Measurements from ENCODE around the gene PPARA. TPM values are rescaled to one million over a fixed set of nuclear protein-coding genes. Genes with fewer than 3 reads are reported as not detected.

PPARA gene
- total and polyA plus RNA-seq, 2 of the 4 experiments (the other 2 are of a cell fraction) = 3.1 to 7.0 TPM

GRCh38 chr22:46163557-46163888 lies 13.2 kb downstream of the PPARA start:
- Histone ChIP-seq H3K4me2 (ENCODE audit: low read depth, low read length) (no peak overlapping the region), H2BK15ac (ENCODE audit: low read depth, low read length) (no peak overlapping the region), H3K9ac (ENCODE audit: low read depth, low read length) (no peak overlapping the region), H3K4ac (ENCODE audit: low read depth, low read length) (no peak overlapping the region), H3K27me3 (ENCODE audit: control insufficient read depth, insufficient read depth, low read length) (no peaks in the 10 kb centered on the region), H2BK5ac (ENCODE audit: low read depth, low read length, poor library complexity, severe bottlenecking) (no peak overlapping the region), H2BK20ac (ENCODE audit: low read depth, low read length) (no peak overlapping the region), H3K9me1 (ENCODE audit: insufficient read depth, low read length) (0 out of 2 replicates have a peak, but pooled peaks cover 5% of the 10 kb centered on the region), H4K5ac (ENCODE audit: low read depth, low read length) (no peak overlapping the region), H3K18ac (ENCODE audit: low read depth, low read length) (no peak overlapping the region), H3K4me3 (ENCODE audit: insufficient read depth, low read depth, low read length) (no peak overlapping the region), H2BK120ac (ENCODE audit: low read depth, low read length) (no peak overlapping the region), H2AK9ac (replicated peaks; ENCODE audit: low read depth, low read length, poor library complexity) (no peak overlapping the region), H3K79me1 (ENCODE audit: low read depth in 1 of 2, low read length in 2 of 2) (peaks cover 3 to 29% of the 10 kb centered on the region in 2 experiments; a peak in 3 of 4 replicates), H4K20me1 (ENCODE audit: insufficient read depth, low read length) (peaks cover 4% of the 10 kb centered on the region; the same call in 1 of the 2 replicates), H3K23ac (ENCODE audit: low read depth, low read length) (no peak overlapping the region), H2AFZ (replicated peaks; ENCODE audit: low read length, poor library complexity) (no peak overlapping the region), H3K27ac (ENCODE audit: insufficient read depth, low read length) (no peak overlapping the region), H3K14ac (replicated peaks; ENCODE audit: low read depth, low read length) (no peak overlapping the region), H4K8ac (ENCODE audit: low read depth in 2 of 2, low read length in 2 of 2) (no peak overlapping the region), H4K91ac (ENCODE audit: insufficient read depth, low read depth, low read length) (no peak overlapping the region), H3K4me1 (ENCODE audit: control insufficient read depth, insufficient read depth, low read length) (no peaks in the 10 kb centered on the region), H3K56ac (ENCODE audit: extremely low read depth, insufficient read depth, low read length) (no peak overlapping the region), H3K9me3 (ENCODE audit: control insufficient read depth, insufficient read depth, low read length) (no peaks in the 10 kb centered on the region), H2AK5ac (ENCODE audit: low read depth, low read length) (no peak overlapping the region), H3K36me3 (ENCODE audit: control insufficient read depth, insufficient read depth, low read length) (peaks cover 12% of the 10 kb centered on the region)
- CTCF ChIA-PET = no interaction called here
- in situ Hi-C loops (cut with MboI; ENCODE audit: low sequenced_read_pairs) (no loop called here), dilution Hi-C loops (cut with HindIII; ENCODE audit: low sequenced_read_pairs, unreplicated experiment) (no loop called here), intact Hi-C loops (cut with micrococcal nuclease) (no loop called here)
- DNase-seq (no peak), ATAC-seq (ENCODE audit: low read depth) (no peak)
- no TSS peak for BruUV-seq (replicated peaks)
- POLR2A ChIA-PET (ENCODE audit: unreplicated experiment) = no interaction called here
- TF ChIP-seq CEBPB (IDR thresholded peaks at IDR 0.05; ENCODE audit: low read depth, low read length) (no peak), MXI1 (IDR thresholded peaks at IDR 0.05; ENCODE audit: borderline replicate concordance, low read depth, low read length) (no peak), ELK1 (IDR thresholded peaks at IDR 0.05; ENCODE audit: borderline replicate concordance, low read depth, low read length) (no peak), SMC3 (IDR thresholded peaks at IDR 0.05; ENCODE audit: low read depth, low read length) (no peak), FOS (IDR thresholded peaks at IDR 0.05; ENCODE audit: low read depth, low read length) (no peak), RFX5 (IDR thresholded peaks at IDR 0.05; ENCODE audit: low read depth, low read length) (no peak), NFE2L2 (IDR thresholded peaks at IDR 0.05; ENCODE audit: low read depth, low read length) (no peak), RCOR1 (IDR thresholded peaks at IDR 0.05; ENCODE audit: insufficient replicate concordance, low read length) (no peak), BHLHE40 (IDR thresholded peaks at IDR 0.05; ENCODE audit: low read depth, low read length) (no peak), MAZ (IDR thresholded peaks at IDR 0.05; ENCODE audit: borderline replicate concordance, low read depth, low read length) (no peak), CTCF (conservative IDR thresholded peaks at IDR 0.05; ENCODE audit: low read depth, low read length) (no peak), RAD21 (IDR thresholded peaks at IDR 0.05; ENCODE audit: low read length) (no peak), CHD1 (IDR thresholded peaks at IDR 0.05; ENCODE audit: low read depth, low read length) (no peak), MAFK (IDR thresholded peaks at IDR 0.05; ENCODE audit: low read depth, low read length) (no peak), POLR2A (IDR thresholded peaks at IDR 0.05; ENCODE audit: low read depth, low read length) (no peak)
- TF ChIP-seq, protein P1, sequence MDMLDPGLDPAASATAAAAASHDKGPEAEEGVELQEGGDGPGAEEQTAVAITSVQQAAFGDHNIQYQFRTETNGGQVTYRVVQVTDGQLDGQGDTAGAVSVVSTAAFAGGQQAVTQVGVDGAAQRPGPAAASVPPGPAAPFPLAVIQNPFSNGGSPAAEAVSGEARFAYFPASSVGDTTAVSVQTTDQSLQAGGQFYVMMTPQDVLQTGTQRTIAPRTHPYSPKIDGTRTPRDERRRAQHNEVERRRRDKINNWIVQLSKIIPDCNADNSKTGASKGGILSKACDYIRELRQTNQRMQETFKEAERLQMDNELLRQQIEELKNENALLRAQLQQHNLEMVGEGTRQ (IDR thresholded peaks at IDR 0.05; ENCODE audit: low read depth, low read length) = no peak
- WGBS, 2 experiments (ENCODE audit: extremely low coverage in 2 of 2, insufficient read length in 1 of 2) = 78% methylated on average over 5 of the region's 11 CpGs; no CpG with 5 or more reads in 1 of the 2 experiments

Measured in IMR-90 (cell line).